Caco-2 (cell line): ENCODE data around the gene ARL5B. TPM values are rescaled to one million over a fixed set of nuclear protein-coding genes. Genes with fewer than 3 reads are reported as not detected.
A peak's percentile ranks its signal among the peaks of the same experiment; 100 is the strongest.

Source experiments
- BruUV-seq: library from RNA; stranded (reverse); fragments of 400-500 nt; replicated peaks from 2 replicates; lab custom pipeline; 2021; lab: Mats Ljungman, UMichigan
- CTCF ChIA-PET: fragments of 300-600 bp; sonication (Branson Sonifier 250); formaldehyde crosslinking; loops from one replicate; lab custom pipeline; 2022; ENCODE audit warnings: antibody characterized with exemption; lab: Charles Lee
- POLR2A ChIA-PET: fragments of 300-600 bp; sonication (Branson Sonifier 250); formaldehyde crosslinking; loops from one replicate; lab custom pipeline; 2022; ENCODE audit warnings: antibody characterized with exemption; lab: Charles Lee
- DNase-seq, 2 experiments: peaks; one replicate each; pipeline versions ENCODE4 v3.0.0 to v3.0.0-alpha.2; 2020 to 2022
- H3K27me3 ChIP-seq: replicated peaks from 2 replicates; pipeline ENCODE4 v1.6.0; 2011; ENCODE audit warnings: low read length; ENCODE audit not compliant: control insufficient read depth, insufficient read depth
- H3K36me3 ChIP-seq: 2 replicates; pipeline ENCODE4 v1.5.1; 2011; ENCODE audit warnings: low read length; ENCODE audit not compliant: control insufficient read depth, insufficient read depth
- H3K4me1 ChIP-seq: fragments of 250-450 bp; sonication (Bioruptor Pico); 2 replicates; pipeline ENCODE4 v1.5.1; 2020; ENCODE audit warnings: mild to moderate bottlenecking
- H3K4me3 ChIP-seq: 2 replicates; pipeline ENCODE4 v1.5.1; 2011; ENCODE audit warnings: low read depth, mild to moderate bottlenecking, control low read depth, low read length
- H3K9me3 ChIP-seq: fragments of 250-450 bp; sonication (Bioruptor Pico); 2 replicates; pipeline ENCODE4 v1.5.1; 2020; ENCODE audit warnings: mild to moderate bottlenecking, moderate library complexity
- H3K27ac Mint-ChIP-seq: one replicate; pipeline ENCODE4 v1.8.0; 2022; ENCODE audit warnings: mixed read lengths; ENCODE audit not compliant: unreplicated experiment
- H3K27me3 Mint-ChIP-seq: one replicate; pipeline ENCODE4 v1.8.0; 2022; ENCODE audit warnings: mixed read lengths; ENCODE audit not compliant: insufficient read depth, unreplicated experiment
- H3K36me3 Mint-ChIP-seq: one replicate; pipeline ENCODE4 v1.8.0; 2022; ENCODE audit warnings: mild to moderate bottlenecking, mixed read lengths; ENCODE audit not compliant: insufficient read depth, unreplicated experiment
- H3K4me1 Mint-ChIP-seq: one replicate; pipeline ENCODE4 v1.8.0; 2022; ENCODE audit warnings: low read depth, mixed read lengths; ENCODE audit not compliant: unreplicated experiment
- H3K4me3 Mint-ChIP-seq: one replicate; pipeline ENCODE4 v1.8.0; 2022; ENCODE audit warnings: mild to moderate bottlenecking, moderate library complexity, mixed read lengths; ENCODE audit not compliant: unreplicated experiment
- H3K9me3 Mint-ChIP-seq: one replicate; pipeline ENCODE4 v1.8.0; 2022; ENCODE audit warnings: mixed read lengths; ENCODE audit not compliant: unreplicated experiment
- CTCF ChIP-seq, 2 experiments: fragments of 200-600 bp in 1 of 2; IDR thresholded peaks; 1 replicate in 1 of 2; 2 replicates in 1 of 2; pipeline versions ENCODE4 v1.5.1 to v1.8.0; 2011 to 2022; ENCODE audit warnings: antibody characterized with exemption in 1 of 2, control low read depth in 1 of 2, inconsistent platforms in 1 of 2, low read depth in 1 of 2, low read length in 1 of 2, mild to moderate bottlenecking in 1 of 2, moderate library complexity in 1 of 2; ENCODE audit not compliant: insufficient read depth in 1 of 2, severe bottlenecking in 1 of 2, unreplicated experiment in 1 of 2
- intact Hi-C: fragments of 100-400 bp; cut with micrococcal nuclease; formaldehyde crosslinking; loops from one replicate; pipeline ENCODE4 v1.10.0; 2022; ENCODE audit not compliant: unreplicated experiment
- total RNA-seq: library from RNA; stranded (reverse); gene quantifications from 2 replicates; pipeline ENCODE4 v1.2.3, GENCODE V29; 2022

ARL5B gene
- total RNA-seq, 1 experiment from 2014 or later: 61.7 TPM

GRCh38 chr10:18647945-18648344 lies 11.3 kb upstream of the ARL5B start:
- Mint-ChIP-seq H3K4me1 (peaks cover 9% of the 10 kb centered on the region), H3K9me3 (no peaks in the 10 kb centered on the region), H3K4me3 (no peak overlapping the region), H3K27me3 (no peaks in the 10 kb centered on the region), H3K27ac (no peak overlapping the region), H3K36me3 (peaks cover 30% of the 10 kb centered on the region)
- intact Hi-C loops: no loop called here
- Histone ChIP-seq H3K4me1 (peaks cover 12% of the 10 kb centered on the region; the same call in 1 of the 2 replicates), H3K27me3 (no peaks in the 10 kb centered on the region), H3K4me3 (no peak overlapping the region), H3K9me3 (no peaks in the 10 kb centered on the region), H3K36me3 (no peaks in the 10 kb centered on the region)
- no TSS peak for BruUV-seq
- no peak for TF ChIP-seq CTCF (IDR thresholded peaks at IDR 0.05; ENCODE audit: insufficient read depth in 1 of 2, low read depth in 1 of 2, low read length in 1 of 2, severe bottlenecking in 1 of 2, unreplicated experiment in 1 of 2)
- no peak for DNase-seq
- ChIA-PET CTCF (no interaction called here), POLR2A (interaction anchor here (0.6 kb wide), 1 partner anchor 14 kb away, joined by 3 read pairs; no protein-coding TSS in a partner anchor)

GRCh38 chr10:18649364-18649959 lies 9.8 kb upstream of the ARL5B start:
- Mint-ChIP-seq H3K27ac (peak overlapping the region; percentile 94), H3K4me1 (peaks cover 9% of the 10 kb centered on the region), H3K4me3 (peak overlapping the region; percentile 92), H3K36me3 (peaks cover 23% of the 10 kb centered on the region), H3K27me3 (no peaks in the 10 kb centered on the region), H3K9me3 (no peaks in the 10 kb centered on the region)
- no TSS peak for BruUV-seq
- no peak for TF ChIP-seq CTCF (IDR thresholded peaks at IDR 0.05; ENCODE audit: insufficient read depth in 1 of 2, low read depth in 1 of 2, low read length in 1 of 2, severe bottlenecking in 1 of 2, unreplicated experiment in 1 of 2)
- ChIA-PET CTCF (no interaction called here), POLR2A (interaction anchor here (0.6 to 0.7 kb wide), 2 partner anchors 10 kb away, joined by 3 to 9 read pairs; partner anchors contain the start of gene ARL5B)
- no peaks in the 10 kb centered on the region for H3K36me3 ChIP-seq
- no peaks in the 10 kb centered on the region for H3K9me3 ChIP-seq
- H3K4me1 ChIP-seq: peaks cover 12% of the 10 kb centered on the region; the same call in 1 of the 2 replicates
- H3K4me3 ChIP-seq: peak overlapping the region; percentile 57; the same call in 1 of the 2 replicates
- intact Hi-C loops: no loop called here
- no peaks in the 10 kb centered on the region for H3K27me3 ChIP-seq
- DNase-seq: no peak

GRCh38 chr10:18650404-18650997 lies 8.7 kb upstream of the ARL5B start:
- peaks cover 18% of the 10 kb centered on the region for H3K36me3 Mint-ChIP-seq
- H3K9me3 Mint-ChIP-seq: no peaks in the 10 kb centered on the region
- Histone ChIP-seq H3K27me3 (no peaks in the 10 kb centered on the region), H3K36me3 (no peaks in the 10 kb centered on the region), H3K9me3 (no peaks in the 10 kb centered on the region), H3K4me3 (peak overlapping the region; percentile 57), H3K4me1 (peaks cover 12% of the 10 kb centered on the region; the same call in 1 of the 2 replicates)
- BruUV-seq: no TSS peak
- ChIA-PET CTCF (no interaction called here), POLR2A (interaction anchor here (1.5 kb wide), 1 partner anchor 23 kb away, joined by 6 read pairs; no protein-coding TSS in a partner anchor)
- TF ChIP-seq CTCF (IDR thresholded peaks at IDR 0.05; ENCODE audit: insufficient read depth in 1 of 2, low read depth in 1 of 2, low read length in 1 of 2, severe bottlenecking in 1 of 2, unreplicated experiment in 1 of 2): no peak
- no peaks in the 10 kb centered on the region for H3K27me3 Mint-ChIP-seq
- H3K4me3 Mint-ChIP-seq: peak overlapping the region; percentile 92
- peaks cover 9% of the 10 kb centered on the region for H3K4me1 Mint-ChIP-seq
- intact Hi-C loops: loop anchor here (2.0 kb wide), 1 partner anchor 66 kb away; no protein-coding TSS in a partner anchor
- DNase-seq: no peak
- H3K27ac Mint-ChIP-seq: peak overlapping the region; percentile 94
